22Rv1 (cell line): ENCODE results near the gene CLDN18.

ENCODE experiments used
- CTCF ChIP-seq: fragments of 450-650 bp; IDR thresholded peaks from 2 replicates; pipeline ENCODE4 v1.5.1; 2017; ENCODE audit warnings: mild to moderate bottlenecking
- ZFX ChIP-seq: fragments of 450-650 bp; IDR thresholded peaks from 2 replicates; pipeline ENCODE4 v1.6.1; 2017; ENCODE audit warnings: antibody characterized with exemption, borderline replicate concordance

- TF ChIP-seq CTCF (no peak), ZFX (no peak)
These were observed 22.6 kb downstream of the CLDN18 start for GRCh38 chr3:138032567-138032966.
